Sigmoid colon (tissue), 4 donors: Measurements from ENCODE around the gene PLCD1.
"Not testable (repeated sequence)": the region's sequence is repeated elsewhere in the genome, so short reads cannot be mapped to it uniquely, and the experiment has no call there.

Experiments used
- CTCF ChIP-seq, 4 experiments: fragments of 450-650 bp in 3 of 4; fragments of 200-600 bp in 1 of 4; IDR thresholded peaks; one replicate each; pipeline ENCODE4 v1.5.1; 2016 to 2019; ENCODE audit warnings: antibody characterized with exemption in 4 of 4, mild to moderate bottlenecking in 3 of 4, moderate library complexity in 2 of 4
- POLR2AphosphoS5 ChIP-seq, 4 donors: sonication (generic); formaldehyde crosslinking; IDR thresholded peaks; one replicate each; pipeline ENCODE4 v1.6.1; 2017; ENCODE audit warnings: antibody characterized with exemption in 4 of 4

- TF ChIP-seq CTCF, POLR2AphosphoS5 (IDR thresholded peaks at IDR 0.05): not testable (repeated sequence)
Observed at GRCh38 chr3:38034335-38034734, 4.9 kb upstream of the PLCD1 start.
